HG03280 (cell line): ENCODE results near the gene PLCE1.

ENCODE experiments used
- ATAC-seq: cut with Tn5 transposase; IDR thresholded peaks from one replicate; pipeline ENCODE4 v1.9.1; 2021; ENCODE audit warnings: mild to moderate bottlenecking, moderate library complexity; ENCODE audit not compliant: unreplicated experiment

The PLCE1 gene

DNA sequence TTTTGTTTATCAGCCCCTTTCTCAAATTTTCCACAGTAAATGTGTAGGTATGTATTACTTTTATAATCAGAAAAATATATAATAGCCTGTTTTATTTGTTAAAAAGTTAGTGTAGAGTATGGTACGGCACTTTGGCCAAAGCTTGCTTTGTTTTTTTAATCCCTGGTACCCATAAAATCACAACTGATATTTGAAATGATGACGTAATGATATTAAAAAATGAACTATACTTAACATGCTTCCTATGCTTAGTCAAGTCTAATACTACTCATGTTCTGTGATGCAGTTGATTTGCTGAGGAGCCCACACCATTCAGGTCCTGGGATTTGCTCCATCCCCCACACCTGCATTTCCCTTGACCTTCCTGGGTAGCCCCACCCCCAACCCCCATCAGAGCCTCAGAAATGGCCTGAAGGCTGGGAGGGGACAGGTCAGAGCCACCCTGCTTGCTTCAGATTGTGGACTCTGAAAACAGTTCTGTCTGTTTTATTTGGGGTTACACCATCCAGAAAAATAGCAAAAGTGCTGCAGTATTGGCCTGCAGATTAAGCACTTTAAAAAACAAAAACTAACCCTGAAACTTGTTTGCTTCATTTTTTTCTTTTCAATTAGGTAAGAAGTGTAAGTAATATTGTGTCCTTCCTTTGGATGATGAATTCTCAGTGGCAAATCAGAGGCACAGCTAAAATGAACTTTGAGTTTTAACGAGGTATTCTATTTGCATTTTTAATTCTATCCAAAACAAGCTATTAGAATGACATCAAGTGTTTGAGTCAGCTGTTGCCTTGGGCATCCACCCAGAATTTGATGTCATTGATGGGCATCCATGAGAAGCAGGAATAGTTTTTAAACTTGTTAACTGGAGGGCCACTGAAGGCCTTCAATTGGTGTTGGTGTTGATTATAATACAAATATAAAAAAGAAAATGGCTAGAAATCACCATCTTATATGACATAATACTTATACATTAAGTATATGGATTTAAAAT lies 23.3 kb downstream of the PLCE1 start:
- ATAC-seq, result no peak

DNA sequence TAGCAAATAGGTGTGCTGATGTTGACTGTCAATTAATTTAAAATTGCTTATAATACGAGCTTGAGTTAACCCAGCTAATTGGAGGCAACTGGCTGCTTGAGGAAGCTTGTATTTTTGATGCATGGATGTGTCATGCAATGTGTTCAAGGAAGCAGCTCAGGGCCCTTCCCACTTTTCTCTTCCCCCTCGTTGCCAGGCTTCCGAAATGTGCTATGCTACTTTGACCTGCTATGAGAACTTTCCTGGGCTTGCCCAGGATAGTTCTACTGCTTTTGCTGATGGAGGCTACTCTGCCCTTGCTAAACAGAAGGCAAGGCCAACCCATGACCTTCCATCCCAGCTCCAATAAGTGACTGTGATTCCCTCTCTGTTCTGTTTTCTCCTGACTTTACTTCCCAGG lies 24.4 kb downstream of the PLCE1 start:
- no peak for ATAC-seq

DNA sequence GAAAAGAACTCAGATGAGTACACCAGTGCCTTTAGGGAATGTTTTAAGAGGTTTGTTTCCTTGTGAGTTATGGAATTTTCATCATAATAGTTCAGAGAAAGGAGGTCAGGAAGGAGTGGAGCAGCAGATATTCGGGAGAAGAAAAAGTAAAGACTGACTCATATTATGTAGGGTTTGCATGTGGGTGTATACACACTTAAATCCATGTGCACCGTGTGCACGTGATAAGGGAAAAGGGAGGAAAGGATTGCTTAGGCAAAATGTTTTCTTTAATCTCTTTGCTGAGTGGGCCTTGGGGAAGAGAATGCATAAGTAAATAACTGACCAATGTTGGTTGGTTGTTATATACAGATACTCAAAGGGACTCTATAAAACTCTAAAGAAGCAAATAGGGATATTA lies 30.2 kb downstream of the PLCE1 start:
- ATAC-seq, result no peak

DNA sequence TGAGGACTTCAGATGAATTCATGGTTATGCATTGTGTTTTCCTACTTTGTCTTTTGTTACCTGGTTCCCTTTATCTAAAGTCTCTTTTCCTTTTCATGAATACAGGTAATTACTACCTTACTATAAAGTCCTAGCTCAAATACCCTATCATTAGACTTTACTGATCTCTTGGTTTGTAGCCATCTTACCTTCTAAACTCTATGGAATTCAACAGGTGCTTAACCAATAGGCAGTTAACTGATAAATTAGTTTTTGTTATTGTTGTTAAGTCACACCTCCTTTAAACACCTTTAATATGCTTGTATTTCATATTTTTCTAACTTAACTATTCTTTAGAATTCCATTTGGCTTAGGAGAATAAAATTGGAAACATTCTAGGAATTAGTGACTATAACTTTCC lies 30.7 kb downstream of the PLCE1 start:
- ATAC-seq, result no peak

DNA sequence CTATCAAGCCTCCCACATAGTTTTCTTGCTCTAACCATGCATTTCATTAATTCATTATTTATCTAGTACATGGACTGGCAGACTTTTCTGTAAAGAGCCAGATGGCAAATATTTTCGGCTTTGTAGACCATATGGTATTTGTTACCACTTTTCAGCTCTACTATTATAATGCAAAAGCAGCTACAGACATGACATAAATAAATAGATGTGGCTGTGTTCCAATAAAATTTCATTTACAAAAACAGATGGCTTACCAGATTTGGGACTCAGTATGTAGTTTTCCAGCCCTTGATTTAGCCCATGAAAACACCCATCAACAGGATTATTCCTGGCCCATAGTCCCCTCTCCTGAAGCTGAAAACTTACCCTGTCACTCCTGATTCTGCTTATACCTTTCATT lies 32.1 kb downstream of the PLCE1 start:
- no peak for ATAC-seq

DNA sequence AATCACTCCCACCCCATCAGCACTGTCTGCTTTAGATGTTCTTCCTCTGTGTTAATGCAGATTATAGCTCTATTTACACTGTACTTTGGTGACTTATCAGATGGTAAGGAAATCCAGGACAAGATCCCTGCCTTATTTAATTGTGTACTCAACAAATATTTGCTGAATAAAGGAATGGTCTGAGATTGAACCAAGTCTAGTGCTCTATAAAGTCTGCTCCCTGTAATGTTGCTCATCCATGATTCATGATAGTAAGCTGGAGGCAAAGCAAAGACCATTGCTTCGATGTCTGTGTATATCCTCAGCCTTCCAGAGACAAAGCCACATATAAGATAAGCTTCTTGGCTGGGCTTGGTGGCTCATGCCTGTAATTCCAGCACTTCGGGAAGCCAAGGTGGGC lies 33.5 kb downstream of the PLCE1 start:
- no peak for ATAC-seq

DNA sequence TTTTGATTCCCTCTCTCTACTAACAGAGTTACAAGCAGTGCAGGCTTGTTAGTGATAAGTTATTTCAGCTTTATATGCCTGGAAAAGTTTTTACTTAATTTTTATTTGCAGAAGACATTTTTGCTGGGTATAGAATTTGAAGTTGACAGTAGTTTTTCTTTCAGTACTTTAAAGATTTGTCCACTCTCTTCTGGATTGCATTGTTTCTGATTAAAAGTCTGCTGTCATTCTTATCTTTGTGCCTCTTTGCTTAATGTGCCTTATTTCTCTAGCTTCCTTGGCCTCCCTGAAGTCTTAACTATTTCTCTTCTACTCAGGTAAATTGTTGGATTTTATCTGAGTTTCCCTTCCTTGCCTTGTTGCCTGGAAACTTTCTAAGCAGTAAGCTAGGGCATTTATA lies 36.2 kb downstream of the PLCE1 start:
- ATAC-seq, result no peak

DNA sequence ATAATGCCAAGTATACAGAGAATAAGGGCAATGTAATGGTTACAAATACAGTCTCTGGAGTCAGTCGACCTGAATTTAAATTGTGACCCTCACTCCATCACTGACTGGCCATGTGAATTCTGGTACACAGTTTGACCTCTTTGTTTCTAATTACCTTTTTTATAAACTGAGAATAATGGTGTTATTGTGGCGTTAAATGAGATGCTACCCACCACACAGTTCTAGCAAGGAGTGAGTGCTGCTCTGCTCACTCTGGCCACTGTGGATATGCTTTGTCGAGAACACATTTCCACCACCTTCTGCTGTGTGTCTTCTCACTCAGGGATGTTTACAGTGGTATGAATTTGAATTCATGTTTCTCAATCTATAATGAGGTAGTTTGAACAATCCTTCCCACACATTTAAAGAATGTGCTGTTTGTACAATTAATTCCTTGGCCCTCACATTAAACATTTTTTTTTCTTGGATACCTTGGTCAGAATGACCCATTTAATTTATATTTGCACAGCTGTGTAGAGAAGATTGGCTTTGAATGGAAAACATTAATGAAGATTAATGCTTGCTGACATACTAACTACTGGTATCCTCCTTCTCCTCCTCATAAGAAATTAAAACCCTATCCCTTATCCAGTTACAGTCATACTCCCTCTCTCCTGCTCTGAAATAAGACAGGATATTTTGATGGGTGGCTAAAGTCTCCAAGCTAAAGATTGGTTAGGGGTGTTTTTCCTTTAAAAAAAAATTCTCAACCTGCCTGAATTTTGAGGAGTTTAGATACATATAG lies 42.4 kb downstream of the PLCE1 start:
- no peak for ATAC-seq

DNA sequence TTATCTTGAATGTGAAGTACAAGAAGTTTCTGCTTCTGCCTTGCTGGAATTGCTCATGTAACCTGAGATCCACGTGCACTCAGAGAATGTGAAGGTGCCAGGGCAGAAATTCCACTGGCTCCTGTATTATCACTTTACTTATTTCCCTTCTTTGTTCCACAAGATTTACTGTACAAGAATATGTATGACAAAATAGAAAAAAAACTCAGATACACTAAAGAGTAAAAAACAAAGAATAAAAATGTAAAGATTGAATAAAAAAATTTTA lies 43.0 kb downstream of the PLCE1 start:
- ATAC-seq, result no peak

DNA sequence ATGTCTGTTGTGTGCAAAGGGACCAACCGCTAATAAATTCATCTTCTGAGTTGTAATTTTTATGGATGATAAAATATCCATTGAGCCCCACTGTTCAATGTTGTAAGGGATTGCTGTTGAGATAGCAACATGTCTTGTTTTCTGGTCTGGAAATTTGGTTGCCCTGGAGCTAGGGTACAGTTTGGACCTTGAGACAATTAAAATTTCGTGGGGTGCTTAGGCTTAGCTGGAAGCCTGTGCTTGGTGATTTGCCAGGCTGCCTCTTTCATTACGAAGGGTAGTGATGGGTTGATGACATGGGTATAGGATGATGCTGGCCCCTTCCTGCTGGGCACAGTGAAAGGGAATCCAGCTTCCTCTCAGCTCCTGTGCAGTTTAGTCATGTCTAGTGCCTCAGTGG lies 43.6 kb downstream of the PLCE1 start:
- ATAC-seq, result no peak

DNA sequence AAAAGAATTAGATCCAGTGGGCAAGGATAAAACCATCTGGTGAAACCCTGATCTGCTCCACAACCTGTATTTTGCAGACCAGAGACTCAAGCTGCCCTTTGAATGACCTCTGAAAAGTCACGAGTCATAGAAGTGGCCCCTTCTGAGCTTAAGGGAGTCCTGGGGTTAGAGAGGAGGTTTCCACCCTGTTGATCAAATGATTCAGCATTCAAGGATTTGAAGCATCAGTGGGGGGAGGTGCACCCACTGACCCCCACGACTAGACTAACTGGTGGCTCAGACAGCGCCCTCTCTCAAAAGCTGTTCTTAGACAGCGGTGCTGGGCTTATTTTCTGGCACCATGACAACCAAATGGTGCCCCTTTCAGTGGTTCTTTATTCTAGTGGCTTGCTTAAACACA lies 44.3 kb downstream of the PLCE1 start:
- no peak for ATAC-seq

DNA sequence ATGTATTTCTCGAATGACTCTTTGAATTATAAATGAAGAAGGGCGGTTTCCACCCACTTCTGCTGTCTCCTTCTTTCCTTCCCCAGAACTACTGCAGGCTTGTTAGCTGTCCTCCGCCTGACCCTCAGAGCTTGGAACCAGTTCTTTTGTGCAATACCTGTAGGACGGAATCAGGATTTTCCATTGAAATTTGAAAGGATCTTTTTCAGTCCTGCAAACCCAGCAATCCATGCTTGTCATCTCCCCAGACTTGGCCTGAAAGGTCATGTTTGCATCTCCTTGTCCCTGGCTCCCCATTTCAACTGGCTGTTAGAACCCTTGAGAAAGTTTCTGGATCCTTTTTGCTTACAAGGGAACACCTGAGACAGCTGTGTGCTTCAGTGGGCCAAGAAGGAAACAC lies 47.5 kb downstream of the PLCE1 start:
- no peak for ATAC-seq

DNA sequence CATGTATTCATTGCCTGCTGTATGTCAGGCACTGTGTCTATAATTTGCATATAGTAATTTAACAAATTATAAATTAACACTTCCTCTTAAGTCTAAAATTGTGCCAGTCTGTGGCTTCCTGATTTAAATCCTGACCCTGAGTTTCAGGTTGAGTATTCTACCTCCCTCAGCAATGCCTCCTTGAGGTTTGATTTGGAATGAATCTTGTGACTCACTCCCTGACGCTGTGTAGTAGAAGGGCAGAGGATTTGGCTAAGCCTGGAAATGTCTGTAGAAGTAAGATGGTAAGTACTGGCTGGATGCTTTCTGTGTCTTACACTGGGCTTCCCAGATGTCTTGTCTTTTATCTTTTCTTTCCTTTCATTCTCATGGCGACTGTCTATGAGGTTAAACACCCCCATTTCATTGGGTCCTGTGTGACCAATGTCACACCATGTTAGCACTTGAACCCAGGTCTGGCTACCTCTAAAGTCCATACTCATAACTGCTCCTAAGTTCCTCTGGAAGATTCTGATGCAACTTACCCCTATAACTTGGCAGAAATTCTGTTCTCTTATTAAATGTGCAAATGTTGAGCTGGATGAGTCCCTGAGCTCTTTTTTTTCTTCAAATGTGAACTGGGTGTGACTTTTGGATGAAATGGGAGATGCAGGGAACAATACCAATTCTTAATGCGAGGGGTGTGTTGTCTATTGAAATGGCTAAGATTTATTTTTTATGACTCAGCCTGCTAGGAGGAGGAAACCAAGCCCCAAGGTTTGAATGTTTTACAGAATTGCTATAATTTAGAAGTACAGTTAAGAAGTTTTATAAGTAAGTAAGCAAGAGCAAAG lies 48.5 kb downstream of the PLCE1 start:
- no peak for ATAC-seq

DNA sequence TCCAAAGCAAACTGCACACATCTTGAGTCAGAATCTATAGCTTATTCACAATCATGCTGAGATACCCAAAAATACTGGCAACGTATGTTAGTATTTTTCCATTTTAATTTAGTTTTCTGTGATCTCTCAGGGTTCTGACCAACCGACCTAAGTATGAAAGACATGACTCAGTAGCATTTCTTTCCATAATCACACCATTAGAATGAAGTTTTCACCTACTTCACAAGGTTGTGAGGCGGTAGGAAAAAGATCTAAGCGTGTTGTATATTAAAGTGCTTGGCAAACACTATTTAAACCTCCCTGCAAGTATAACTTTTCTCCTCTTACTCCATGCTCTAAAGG lies 49.1 kb downstream of the PLCE1 start:
- ATAC-seq, result no peak
